HCT116 (cell line): ENCODE results near the gene OTUD3. TPM values are rescaled to one million over a fixed set of nuclear protein-coding genes. Genes with fewer than 3 reads are reported as not detected.

Experiments used
- ATAC-seq: fragments of 200-7000 bp; cut with Tn5 transposase; 2 replicates; pipeline ENCODE4 v1.9.1; 2020; ENCODE audit warnings: mild to moderate bottlenecking, moderate library complexity
- BruUV-seq: library from RNA; stranded (reverse); fragments of 400-500 nt; replicated peaks from 2 replicates; lab custom pipeline; 2021; lab: Mats Ljungman, UMichigan
- CTCF ChIA-PET: fragments of 300-600 bp; sonication (Branson Sonifier 250); formaldehyde crosslinking; loops from one replicate; lab custom pipeline; 2021; ENCODE audit warnings: antibody characterized with exemption; lab: Charles Lee
- POLR2A ChIA-PET: fragments of 300-600, 350-600 bp; sonication (Branson Sonifier 250); formaldehyde crosslinking; loops from one replicate; lab custom pipeline; 2021; ENCODE audit warnings: antibody characterized with exemption; lab: Charles Lee
- RAD21 ChIA-PET, 2 experiments: fragments of 300-600 bp; sonication (Branson Sonifier 250); formaldehyde crosslinking; loops; one replicate each; lab custom pipeline; 2023; ENCODE audit warnings: low total read pairs in 2 of 2; ENCODE audit not compliant: uncharacterized antibody in 2 of 2, unreplicated experiment in 2 of 2, low non-redundant PET in 1 of 2; lab: Charles Lee
- DNase-seq: peaks from one replicate; pipeline ENCODE4 v3.0.0-alpha.2; 2010; ENCODE audit warnings: low read depth, low spot score
- H2AFZ ChIP-seq: fragments of 200-600 bp; shearing (Covaris generic), sonication (generic); 2 replicates; pipeline ENCODE4 v1.6.1; 2017; ENCODE audit warnings: low read depth, mixed run types, mixed read lengths, antibody characterized with exemption, low read length; ENCODE audit not compliant: poor library complexity, severe bottlenecking
- H3K27ac ChIP-seq: 2 replicates; pipeline ENCODE4 v1.5.1; 2012; ENCODE audit warnings: low read depth, low read length
- H3K27me3 ChIP-seq: fragments of 200-600 bp; sonication (generic); 2 replicates; pipeline ENCODE4 v1.6.1; 2016; ENCODE audit warnings: mixed run types, low read length, mixed read lengths; ENCODE audit not compliant: insufficient read depth
- H3K36me3 ChIP-seq, 2 experiments: fragments of 200-500 bp in 1 of 2; fragments of 200-600 bp in 1 of 2; sonication (Bioruptor generic) in 1 of 2; sonication (generic) in 1 of 2; 2 replicates each; pipeline versions ENCODE4 v1.5.1 to v1.6.1; 2014 to 2016; ENCODE audit warnings: low read length in 2 of 2, inconsistent platforms in 1 of 2, mixed read lengths in 1 of 2, mixed run types in 1 of 2; ENCODE audit not compliant: insufficient read depth in 2 of 2, control insufficient read depth in 1 of 2
- H3K4me1 ChIP-seq, 2 experiments: fragments of 200-600 bp in 1 of 2; sonication (generic) in 1 of 2; 2 replicates each; pipeline versions ENCODE4 v1.5.1 to v1.6.1; 2012 to 2017; ENCODE audit warnings: low read length in 2 of 2, inconsistent platforms in 1 of 2, mild to moderate bottlenecking in 1 of 2, mixed read lengths in 1 of 2, mixed run types in 1 of 2, moderate library complexity in 1 of 2; ENCODE audit not compliant: insufficient read depth in 2 of 2, control insufficient read depth in 1 of 2
- H3K4me2 ChIP-seq: fragments of 200-600 bp; sonication (generic); 2 replicates; pipeline ENCODE4 v1.6.1; 2017; ENCODE audit warnings: mixed run types, low read length, mixed read lengths
- H3K4me3 ChIP-seq, 2 experiments: fragments of 200-600 bp in 1 of 2; sonication (generic) in 1 of 2; replicated peaks in 1 of 2; 2 replicates each; pipeline ENCODE4 v1.5.1; 2011 to 2016; ENCODE audit warnings: low read length in 2 of 2, control low read depth in 1 of 2, low read depth in 1 of 2, mild to moderate bottlenecking in 1 of 2, mixed read lengths in 1 of 2, mixed run types in 1 of 2
- H3K79me2 ChIP-seq: fragments of 200-600 bp; sonication (generic); 2 replicates; pipeline ENCODE4 v1.6.1; 2017; ENCODE audit warnings: mild to moderate bottlenecking, mixed run types, low read length, moderate library complexity, mixed read lengths; ENCODE audit not compliant: insufficient read depth
- H3K9ac ChIP-seq: fragments of 200-600 bp; sonication (generic); 2 replicates; pipeline ENCODE4 v1.6.1; 2016; ENCODE audit warnings: low read length, mixed read lengths
- H3K9me2 ChIP-seq: fragments of 200-600 bp; sonication (generic), shearing (Covaris generic); 2 replicates; pipeline ENCODE4 v1.6.1; 2017; ENCODE audit warnings: mixed run types, mild to moderate bottlenecking, moderate library complexity; ENCODE audit not compliant: insufficient read depth
- H3K9me3 ChIP-seq, 2 experiments: fragments of 200-500 bp in 1 of 2; fragments of 200-600 bp in 1 of 2; sonication (Bioruptor generic) in 1 of 2; sonication (generic) in 1 of 2; 2 replicates each; pipeline ENCODE4 v1.6.1; 2014 to 2017; ENCODE audit warnings: low read length in 2 of 2, mixed read lengths in 2 of 2, inconsistent platforms in 1 of 2, low read depth in 1 of 2, mild to moderate bottlenecking in 1 of 2, mixed run types in 1 of 2, moderate library complexity in 1 of 2; ENCODE audit not compliant: control insufficient read depth in 1 of 2, insufficient read depth in 1 of 2
- H4K20me1 ChIP-seq: fragments of 200-600 bp; sonication (generic), shearing (Covaris generic); 2 replicates; pipeline ENCODE4 v1.6.1; 2017; ENCODE audit warnings: mixed run types, mild to moderate bottlenecking, moderate library complexity; ENCODE audit not compliant: insufficient read depth
- ATF3 ChIP-seq: IDR thresholded peaks from 2 replicates; pipeline ENCODE4 v1.6.1; 2012
- CBX3 ChIP-seq: IDR thresholded peaks from 2 replicates; pipeline ENCODE4 v1.6.1; 2012; ENCODE audit warnings: low read depth
- EGR1 ChIP-seq: IDR thresholded peaks from 2 replicates; pipeline ENCODE4 v1.6.1; 2012; ENCODE audit warnings: low read depth
- ELF1 ChIP-seq: IDR thresholded peaks from 2 replicates; pipeline ENCODE4 v1.6.1; 2012; ENCODE audit warnings: low read depth, borderline replicate concordance
- EZH2 ChIP-seq: fragments of 200-600 bp; sonication (generic); IDR thresholded peaks from 2 replicates; pipeline ENCODE4 v1.6.1; 2017; ENCODE audit warnings: antibody characterized with exemption, mixed run types
- FOSL1 ChIP-seq: IDR thresholded peaks from 2 replicates; pipeline ENCODE4 v1.6.1; 2012; ENCODE audit warnings: low read depth
- JUND ChIP-seq: IDR thresholded peaks from 2 replicates; pipeline ENCODE4 v1.6.1; 2012
- POLR2A ChIP-seq: IDR thresholded peaks from 2 replicates; pipeline ENCODE4 v1.7.0; 2011; ENCODE audit warnings: borderline replicate concordance; ENCODE audit not compliant: insufficient read depth, insufficient read length; ENCODE audit errors: extremely low read depth
- POLR2AphosphoS5 ChIP-seq: IDR thresholded peaks from 2 replicates; pipeline ENCODE4 v1.6.1; 2011; ENCODE audit warnings: mild to moderate bottlenecking, low read depth, low read length, moderate library complexity
- RAD21 ChIP-seq: IDR thresholded peaks from 2 replicates; pipeline ENCODE4 v1.6.1; 2012; ENCODE audit warnings: low read depth, mild to moderate bottlenecking
- TCF7L2 ChIP-seq: IDR thresholded peaks from 2 replicates; pipeline ENCODE4 v1.7.0; 2011; ENCODE audit warnings: borderline replicate concordance, inconsistent platforms; ENCODE audit not compliant: insufficient read depth, insufficient read length; ENCODE audit errors: extremely low read depth
- YY1 ChIP-seq: IDR thresholded peaks from 2 replicates; pipeline ENCODE4 v1.6.1; 2011; ENCODE audit warnings: low read length, low read depth, moderate library complexity, mild to moderate bottlenecking; ENCODE audit not compliant: insufficient replicate concordance; ENCODE audit errors: extremely low read depth
- intact Hi-C: fragments of 100-400 bp; cut with micrococcal nuclease; formaldehyde crosslinking; loops from 2 replicates; pipeline ENCODE4 v1.10.0; 2022
- total RNA-seq: library from RNA; stranded (reverse); gene quantifications from one replicate; pipeline ENCODE4 v1.2.1, GENCODE V29; 2021; ENCODE audit not compliant: unreplicated experiment

The OTUD3 gene
- total RNA-seq, 1 experiment from 2014 or later: 15.0 TPM

DNA sequence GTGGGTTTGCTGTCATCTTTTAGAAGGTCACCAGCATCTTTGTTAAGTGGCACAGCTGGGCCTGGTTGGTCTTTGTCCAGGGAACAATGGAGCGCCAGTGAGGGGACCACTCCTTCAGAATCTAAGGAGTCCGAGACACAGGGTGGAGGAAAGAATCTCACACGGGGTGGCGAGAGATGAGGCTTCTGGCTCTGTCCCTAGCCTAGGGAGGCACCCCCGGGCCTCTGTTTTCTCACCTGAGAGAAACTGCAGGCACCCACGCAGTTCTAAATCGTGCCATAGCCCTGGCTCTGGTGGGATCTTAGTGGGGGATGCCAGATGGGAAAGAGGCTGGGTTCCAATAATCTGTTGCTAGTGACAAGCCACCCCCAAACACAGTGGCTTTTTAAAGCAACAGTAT lies 52.1 kb downstream of the OTUD3 start:
- H3K9me2 ChIP-seq: no peaks in the 10 kb centered on the region
- H3K9ac ChIP-seq: no peak overlapping the region
- no peak overlapping the region for H2AFZ ChIP-seq
- ChIA-PET CTCF (no interaction called here), RAD21 (no interaction called here), POLR2A (no interaction called here)
- TF ChIP-seq POLR2A: no peak
- TF ChIP-seq EZH2: no peak
- TF ChIP-seq ELF1: no peak
- no peak for TF ChIP-seq TCF7L2
- TF ChIP-seq FOSL1: no peak
- no peak for TF ChIP-seq ATF3
- TF ChIP-seq POLR2AphosphoS5: no peak
- TF ChIP-seq EGR1: no peak
- no peak for TF ChIP-seq JUND
- no peak for TF ChIP-seq CBX3
- H4K20me1 ChIP-seq: no peaks in the 10 kb centered on the region
- no peaks in the 10 kb centered on the region for H3K27me3 ChIP-seq
- DNase-seq (no peak), ATAC-seq (no peak)
- intact Hi-C loops: no loop called here
- H3K9me3 ChIP-seq: peaks cover 14 to 15% of the 10 kb centered on the region in 2 experiments; a peak in 3 of 4 replicates
- H3K79me2 ChIP-seq: no peaks in the 10 kb centered on the region
- H3K4me2 ChIP-seq: no peak overlapping the region
- H3K4me1 ChIP-seq: no peaks in the 10 kb centered on the region
- no TSS peak for BruUV-seq
- H3K4me3 ChIP-seq: no peak overlapping the region
- H3K36me3 ChIP-seq: no peaks in the 10 kb centered on the region
- H3K27ac ChIP-seq: no peak overlapping the region

GRCh38 chr1:19936061-19936750 lies 54.0 kb downstream of the OTUD3 start:
- TF ChIP-seq YY1: no peak
- no peak for TF ChIP-seq RAD21
- no peak for TF ChIP-seq CBX3
- no peak for TF ChIP-seq JUND
- Histone ChIP-seq H3K79me2 (no peaks in the 10 kb centered on the region), H3K9ac (no peak overlapping the region), H4K20me1 (no peaks in the 10 kb centered on the region), H3K4me2 (no peak overlapping the region), H3K4me3 (no peak overlapping the region), H3K4me1 (no peaks in the 10 kb centered on the region), H3K9me3 (peaks cover 8 to 10% of the 10 kb centered on the region in 2 experiments; a peak in 3 of 4 replicates), H2AFZ (no peak overlapping the region), H3K27ac (no peak overlapping the region), H3K27me3 (no peaks in the 10 kb centered on the region), H3K36me3 (no peaks in the 10 kb centered on the region), H3K9me2 (no peaks in the 10 kb centered on the region)
- POLR2A ChIA-PET: no interaction called here
- CTCF ChIA-PET: no interaction called here
- DNase-seq (no peak), ATAC-seq (no peak)
- RAD21 ChIA-PET: no interaction called here
- intact Hi-C loops: no loop called here
- no TSS peak for BruUV-seq
